Osteoblast (primary cell): ENCODE results near the gene ZFR2. TPM values are rescaled to one million over a fixed set of nuclear protein-coding genes. Genes with fewer than 3 reads are reported as not detected.
"Not testable (repeated sequence)": the region's sequence is repeated elsewhere in the genome, so short reads cannot be mapped to it uniquely, and the experiment has no call there.

Experiments used
- DNase-seq: peaks from one replicate; pipeline ENCODE4 v3.0.0; 2011; ENCODE audit warnings: low spot score, mixed read lengths; ENCODE audit not compliant: insufficient read length; ENCODE audit errors: missing footprints
- H2AFZ ChIP-seq: 2 replicates; pipeline ENCODE4 v1.6.0; 2011; ENCODE audit warnings: mild to moderate bottlenecking, low read length
- H3K27ac ChIP-seq: 2 replicates; pipeline ENCODE4 v1.5.1; 2011; ENCODE audit warnings: mild to moderate bottlenecking, low read depth, low read length, moderate library complexity
- H3K27me3 ChIP-seq: 2 replicates; pipeline ENCODE4 v1.6.0; 2012; ENCODE audit warnings: mild to moderate bottlenecking, control low read depth, inconsistent platforms, low read length, moderate library complexity; ENCODE audit not compliant: insufficient read depth
- H3K36me3 ChIP-seq: 2 replicates; pipeline ENCODE4 v1.5.1; 2011; ENCODE audit warnings: mild to moderate bottlenecking, low read length, control low read depth, moderate library complexity; ENCODE audit not compliant: insufficient read depth
- H3K4me1 ChIP-seq: 2 replicates; pipeline ENCODE4 v1.5.1; 2011; ENCODE audit warnings: mild to moderate bottlenecking, low read length, control low read depth, moderate library complexity; ENCODE audit not compliant: insufficient read depth
- H3K4me2 ChIP-seq: 2 replicates; pipeline ENCODE4 v1.6.0; 2011; ENCODE audit warnings: mild to moderate bottlenecking, low read length; ENCODE audit not compliant: insufficient read depth
- H3K4me3 ChIP-seq: fragments of 200-600 bp; sonication (generic); 3 replicates; pipeline ENCODE4 v1.5.1; 2012; ENCODE audit warnings: mild to moderate bottlenecking, low read length, inconsistent platforms; ENCODE audit not compliant: insufficient read depth
- H3K79me2 ChIP-seq: 2 replicates; pipeline ENCODE4 v1.6.0; 2012; ENCODE audit warnings: mild to moderate bottlenecking, low read length, control low read depth, inconsistent platforms; ENCODE audit not compliant: insufficient read depth
- H3K9me3 ChIP-seq: 2 replicates; pipeline ENCODE4 v1.5.1; 2011; ENCODE audit warnings: low read depth, low read length, control low read depth
- H4K20me1 ChIP-seq: 2 replicates; pipeline ENCODE4 v1.6.0; 2012; ENCODE audit warnings: mild to moderate bottlenecking, low read length, control low read depth; ENCODE audit not compliant: insufficient read depth
- CTCF ChIP-seq: IDR thresholded peaks from 2 replicates; pipeline ENCODE4 v1.5.1; 2011; ENCODE audit warnings: mild to moderate bottlenecking, low read depth, low read length, moderate library complexity; ENCODE audit errors: extremely low read depth
- total RNA-seq: library from RNA; depleted of rRNA; stranded (reverse); fragments of >200 nt; gene quantifications from 2 replicates; pipeline ENCODE4 v1.2.3, GENCODE V29; 2012

The ZFR2 gene
- total RNA-seq, 1 donor: not detected

- H3K9me3 ChIP-seq: no peaks in the 10 kb centered on the region
- TF ChIP-seq CTCF: peak; percentile 64
Measured at GRCh38 chr19:3761382-3762129, 107.3 kb downstream of the ZFR2 start, which contains the start of gene APBA3. TSS of gene APBA3 (minus strand) at chr19:3761692. CDS start at chr19:3760264, 1,428 bp downstream.

GRCh38 chr19:3760871-3761361 lies 107.9 kb downstream of the ZFR2 start:
- Histone ChIP-seq H3K27ac (peak overlapping the region; percentile 82), H4K20me1 (no peaks in the 10 kb centered on the region), H3K9me3 (no peaks in the 10 kb centered on the region), H3K4me3 (peak overlapping the region; percentile 90), H2AFZ (peak overlapping the region; percentile 75), H3K4me2 (peak overlapping the region; percentile 95), H3K4me1 (peaks cover 14% of the 10 kb centered on the region), H3K79me2 (peaks cover 29% of the 10 kb centered on the region), H3K36me3 (peaks cover 19% of the 10 kb centered on the region), H3K27me3 (no peaks in the 10 kb centered on the region)
- no peak for TF ChIP-seq CTCF
- DNase-seq: no peak

More at GRCh38 chr19:3761382-3762129, 107.3 kb downstream of the ZFR2 start, which contains the start of gene APBA3:
- DNase-seq: peak; percentile 99
- Histone ChIP-seq H3K79me2 (peaks cover 29% of the 10 kb centered on the region), H3K4me2 (peak within 1 kb of the TSS; percentile 95), H4K20me1 (no peaks in the 10 kb centered on the region), H2AFZ (peak within 1 kb of the TSS; percentile 96), H3K36me3 (peaks cover 18% of the 10 kb centered on the region), H3K4me3 (peak within 1 kb of the TSS; percentile 96), H3K27ac (peak within 1 kb of the TSS; percentile 99), H3K27me3 (no peaks in the 10 kb centered on the region), H3K4me1 (peaks cover 14% of the 10 kb centered on the region)

DNA sequence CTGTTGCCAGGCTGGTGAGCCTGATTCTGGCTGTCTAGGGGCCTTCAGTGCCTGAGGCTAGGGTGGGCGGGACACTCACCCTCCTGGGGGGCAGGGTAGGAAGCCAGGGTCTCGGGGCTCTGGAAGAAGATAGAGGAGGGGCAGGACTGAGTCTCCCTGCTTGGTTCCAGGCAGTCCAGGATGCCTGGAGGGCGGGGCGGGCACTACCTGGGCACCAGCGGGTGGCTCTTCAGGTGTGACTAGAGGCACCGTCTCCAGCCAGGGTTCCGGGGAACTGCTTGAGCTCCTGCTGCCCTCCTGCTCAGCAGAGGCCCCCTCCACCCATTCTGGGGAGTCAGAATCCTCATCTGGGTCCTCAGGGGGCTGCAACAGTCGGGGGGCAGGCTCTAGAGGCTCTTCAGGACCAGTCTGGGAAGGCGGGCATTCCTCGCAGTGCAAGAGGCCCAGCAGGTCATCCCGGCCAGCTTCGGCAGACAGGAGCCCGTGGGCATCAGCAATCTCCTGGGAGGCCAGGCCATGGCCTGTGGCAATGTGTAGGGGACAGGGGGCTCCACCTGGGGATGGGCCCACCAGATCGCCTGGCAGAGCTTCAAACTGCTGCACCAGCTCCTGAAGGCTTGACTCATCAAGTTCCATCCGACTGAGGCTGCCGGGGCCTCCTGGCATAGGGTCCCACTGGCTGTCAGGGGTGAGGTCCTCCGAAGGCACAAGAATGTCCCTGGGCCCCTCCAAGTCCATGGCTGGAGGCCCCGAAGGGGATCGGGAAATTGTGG lies 109.2 kb downstream of the ZFR2 start:
- TF ChIP-seq CTCF: no peak
- no peak for DNase-seq
- Histone ChIP-seq H3K36me3 (peaks cover 14% of the 10 kb centered on the region), H3K4me1 (peaks cover 14% of the 10 kb centered on the region), H3K27me3 (no peaks in the 10 kb centered on the region), H4K20me1 (no peaks in the 10 kb centered on the region), H3K27ac (no peak overlapping the region), H3K79me2 (peaks cover 27% of the 10 kb centered on the region), H2AFZ (no peak overlapping the region), H3K9me3 (no peaks in the 10 kb centered on the region), H3K4me2 (no peak overlapping the region), H3K4me3 (no peak overlapping the region)

- not testable (repeated sequence) for H3K4me2 ChIP-seq, H3K4me3 ChIP-seq, H2AFZ ChIP-seq, DNase-seq, H4K20me1 ChIP-seq, H3K9me3 ChIP-seq, H3K27me3 ChIP-seq, H3K27ac ChIP-seq
- Histone ChIP-seq H3K36me3 (peaks cover 14% of the 10 kb centered on the region), H3K4me1 (peaks cover 13% of the 10 kb centered on the region), H3K79me2 (peaks cover 26% of the 10 kb centered on the region)
Measured at GRCh38 chr19:3758297-3758696, 110.5 kb downstream of the ZFR2 start.

DNA sequence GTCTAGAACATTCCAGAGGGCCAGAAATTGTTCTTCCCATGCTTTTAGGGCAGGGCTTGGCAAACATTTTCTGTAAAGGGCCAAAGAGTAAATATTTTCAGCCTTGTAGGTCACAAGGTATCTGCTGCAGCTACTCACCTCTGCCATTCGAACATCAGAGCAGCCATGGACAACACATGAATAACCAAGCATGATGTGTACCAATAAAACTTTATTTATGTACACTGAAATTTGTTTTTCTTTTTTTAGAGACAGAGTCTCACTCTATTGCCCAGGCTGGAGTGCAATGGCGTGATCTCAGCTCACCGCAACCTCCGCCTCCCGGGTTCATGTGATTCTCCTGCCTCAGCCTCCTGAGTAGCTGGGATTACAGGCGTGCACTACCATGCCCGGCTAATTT lies 111.1 kb downstream of the ZFR2 start:
- not testable (repeated sequence) for H3K4me1 ChIP-seq, H3K9me3 ChIP-seq, H4K20me1 ChIP-seq, H3K27me3 ChIP-seq, H3K4me2 ChIP-seq, DNase-seq, H2AFZ ChIP-seq, H3K27ac ChIP-seq, H3K4me3 ChIP-seq
- H3K36me3 ChIP-seq: peaks cover 14% of the 10 kb centered on the region
- H3K79me2 ChIP-seq: peaks cover 22% of the 10 kb centered on the region
